NB4 (cell line): ENCODE results near the gene KRTAP3-1.

Source experiments
- TF ChIP-seq, protein P1 (sequence below): IDR thresholded peaks from 2 replicates; pipeline ENCODE4 v1.6.1; 2011; ENCODE audit warnings: low read depth, low read length
- TF ChIP-seq, protein P2 (sequence below): IDR thresholded peaks from one replicate; pipeline ENCODE4 v1.5.1; 2012; ENCODE audit warnings: low read depth, low read length

DNA sequence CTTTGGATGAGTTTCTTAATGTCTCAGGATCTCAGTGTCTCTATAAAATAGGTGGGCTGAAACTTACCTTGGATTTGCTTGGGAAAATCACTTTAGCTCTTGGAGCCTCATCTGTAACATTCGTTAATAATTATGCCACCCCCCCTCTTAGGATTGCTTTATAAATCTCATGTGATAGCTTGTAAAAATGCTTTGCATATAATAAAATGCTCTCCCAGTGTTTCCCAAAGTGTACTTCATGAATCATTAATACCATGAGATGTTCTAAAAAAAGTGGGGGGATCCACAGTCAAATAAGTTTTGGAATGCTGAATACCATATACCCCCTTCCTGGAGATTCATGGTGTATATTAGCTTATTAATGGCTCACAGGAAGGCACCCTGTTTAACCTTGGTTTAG, 47.3 kb downstream of the KRTAP3-1 start:
- TF ChIP-seq, protein P1, sequence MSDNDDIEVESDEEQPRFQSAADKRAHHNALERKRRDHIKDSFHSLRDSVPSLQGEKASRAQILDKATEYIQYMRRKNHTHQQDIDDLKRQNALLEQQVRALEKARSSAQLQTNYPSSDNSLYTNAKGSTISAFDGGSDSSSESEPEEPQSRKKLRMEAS = no peak
- TF ChIP-seq, protein P2, sequence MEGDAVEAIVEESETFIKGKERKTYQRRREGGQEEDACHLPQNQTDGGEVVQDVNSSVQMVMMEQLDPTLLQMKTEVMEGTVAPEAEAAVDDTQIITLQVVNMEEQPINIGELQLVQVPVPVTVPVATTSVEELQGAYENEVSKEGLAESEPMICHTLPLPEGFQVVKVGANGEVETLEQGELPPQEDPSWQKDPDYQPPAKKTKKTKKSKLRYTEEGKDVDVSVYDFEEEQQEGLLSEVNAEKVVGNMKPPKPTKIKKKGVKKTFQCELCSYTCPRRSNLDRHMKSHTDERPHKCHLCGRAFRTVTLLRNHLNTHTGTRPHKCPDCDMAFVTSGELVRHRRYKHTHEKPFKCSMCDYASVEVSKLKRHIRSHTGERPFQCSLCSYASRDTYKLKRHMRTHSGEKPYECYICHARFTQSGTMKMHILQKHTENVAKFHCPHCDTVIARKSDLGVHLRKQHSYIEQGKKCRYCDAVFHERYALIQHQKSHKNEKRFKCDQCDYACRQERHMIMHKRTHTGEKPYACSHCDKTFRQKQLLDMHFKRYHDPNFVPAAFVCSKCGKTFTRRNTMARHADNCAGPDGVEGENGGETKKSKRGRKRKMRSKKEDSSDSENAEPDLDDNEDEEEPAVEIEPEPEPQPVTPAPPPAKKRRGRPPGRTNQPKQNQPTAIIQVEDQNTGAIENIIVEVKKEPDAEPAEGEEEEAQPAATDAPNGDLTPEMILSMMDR = no peak
